ENCODE data around the gene RPTOR.

- TF ChIP-seq POLR2A (IDR thresholded peaks at IDR 0.05; ENCODE audit: low read depth) (no peak), CTCF (IDR thresholded peaks at IDR 0.05) (no peak), POLR2AphosphoS5 (IDR thresholded peaks at IDR 0.05) (no peak)
These were observed 377.3 kb downstream of the RPTOR start for GRCh38 chr17:80921741-80922579.

Measured in esophagus muscularis mucosa (tissue), 3 donors.